ENCODE measurements around the gene EOMES. TPM values are rescaled to one million over a fixed set of nuclear protein-coding genes. Genes with fewer than 3 reads are reported as not detected.

The EOMES gene
- polyA plus RNA-seq, 1 donor (not counting 4 experiments of a cell fraction or from before 2014, with no cell fraction given): 1.6 TPM

- H3K79me2 ChIP-seq (ENCODE audit: control insufficient read depth, insufficient read depth, low read length): no peaks in the 10 kb centered on the region
- FAIRE-seq (no peak), DNase-seq (ENCODE audit: low read depth, low spot score) (no peak)
- no peaks in the 10 kb centered on the region for H3K36me3 ChIP-seq (ENCODE audit: control insufficient read depth in 2 of 2, extremely low read depth in 1 of 2, insufficient read depth in 2 of 2, low read length in 2 of 2)
- dilution Hi-C loops (cut with MboI; ENCODE audit: extremely low pct_ligation_motif_present, low sequenced_read_pairs): no loop called here
- H3K4me2 ChIP-seq (ENCODE audit: control insufficient read depth, extremely low read depth, insufficient read depth, low read depth, low read length): no peak overlapping the region
- no peak overlapping the region for H3K27ac ChIP-seq (ENCODE audit: control insufficient read depth, insufficient read depth, low read length)
- no peak overlapping the region for H3K4me3 ChIP-seq (ENCODE audit: control insufficient read depth in 2 of 3, extremely low read depth in 1 of 3, insufficient read depth in 2 of 3, low read depth in 1 of 3, low read length in 3 of 3)
- H3K4me1 ChIP-seq (ENCODE audit: control insufficient read depth, extremely low read depth, insufficient read depth, low read length): peaks cover 6% of the 10 kb centered on the region
- TF ChIP-seq EZH2 (IDR thresholded peaks at IDR 0.05; ENCODE audit: low read length): no peak
- TF ChIP-seq, protein P1, sequence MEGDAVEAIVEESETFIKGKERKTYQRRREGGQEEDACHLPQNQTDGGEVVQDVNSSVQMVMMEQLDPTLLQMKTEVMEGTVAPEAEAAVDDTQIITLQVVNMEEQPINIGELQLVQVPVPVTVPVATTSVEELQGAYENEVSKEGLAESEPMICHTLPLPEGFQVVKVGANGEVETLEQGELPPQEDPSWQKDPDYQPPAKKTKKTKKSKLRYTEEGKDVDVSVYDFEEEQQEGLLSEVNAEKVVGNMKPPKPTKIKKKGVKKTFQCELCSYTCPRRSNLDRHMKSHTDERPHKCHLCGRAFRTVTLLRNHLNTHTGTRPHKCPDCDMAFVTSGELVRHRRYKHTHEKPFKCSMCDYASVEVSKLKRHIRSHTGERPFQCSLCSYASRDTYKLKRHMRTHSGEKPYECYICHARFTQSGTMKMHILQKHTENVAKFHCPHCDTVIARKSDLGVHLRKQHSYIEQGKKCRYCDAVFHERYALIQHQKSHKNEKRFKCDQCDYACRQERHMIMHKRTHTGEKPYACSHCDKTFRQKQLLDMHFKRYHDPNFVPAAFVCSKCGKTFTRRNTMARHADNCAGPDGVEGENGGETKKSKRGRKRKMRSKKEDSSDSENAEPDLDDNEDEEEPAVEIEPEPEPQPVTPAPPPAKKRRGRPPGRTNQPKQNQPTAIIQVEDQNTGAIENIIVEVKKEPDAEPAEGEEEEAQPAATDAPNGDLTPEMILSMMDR (optimal IDR thresholded peaks at IDR 0.05 in 1 of 3, IDR thresholded peaks at IDR 0.05 in 1 of 3, conservative IDR thresholded peaks at IDR 0.05 in 1 of 3; ENCODE audit: extremely low read depth in 1 of 3, insufficient read depth in 2 of 3, low read length in 3 of 3): no peak
- no peak overlapping the region for H2AFZ ChIP-seq (ENCODE audit: control insufficient read depth, low read length)
- H3K9ac ChIP-seq (ENCODE audit: control insufficient read depth, extremely low read depth, insufficient read depth, low read length): no peak overlapping the region
- H4K20me1 ChIP-seq (ENCODE audit: control insufficient read depth, extremely low read depth, insufficient read depth, low read length): no peaks in the 10 kb centered on the region
- H3K9me1 ChIP-seq (ENCODE audit: control insufficient read depth, extremely low read depth, insufficient read depth, low read length): no peaks in the 10 kb centered on the region
- no peaks in the 10 kb centered on the region for H3K9me3 ChIP-seq (ENCODE audit: control insufficient read depth, low read depth, low read length)
- no peaks in the 10 kb centered on the region for H3K27me3 ChIP-seq (ENCODE audit: control insufficient read depth, extremely low read depth, insufficient read depth, low read length)
Observed at GRCh38 chr3:27670619-27671018, 51.5 kb downstream of the EOMES start.

DNA sequence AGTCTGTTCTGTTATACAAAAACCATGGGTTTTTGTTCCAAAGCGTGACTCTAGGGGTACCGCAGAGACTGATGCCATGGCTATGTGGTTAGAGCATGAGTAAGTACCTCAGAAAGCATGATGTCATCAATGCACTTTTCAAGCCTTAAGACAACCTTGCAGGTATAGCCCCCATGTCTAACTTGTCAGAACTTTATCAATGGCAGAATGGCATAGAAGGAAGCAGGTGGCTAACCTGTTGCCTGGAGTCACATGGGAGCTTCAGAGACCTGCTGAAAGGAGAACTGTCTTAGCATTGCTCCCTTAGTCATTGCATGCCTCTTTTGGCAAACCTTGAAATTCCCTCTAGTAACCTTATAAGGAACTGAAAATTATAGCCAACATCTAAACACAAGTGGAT is 52.5 kb downstream of the EOMES start:
- H3K4me3 ChIP-seq (ENCODE audit: control insufficient read depth in 2 of 3, extremely low read depth in 1 of 3, insufficient read depth in 2 of 3, low read depth in 1 of 3, low read length in 3 of 3): no peak overlapping the region
- H3K27me3 ChIP-seq (ENCODE audit: control insufficient read depth, extremely low read depth, insufficient read depth, low read length): no peaks in the 10 kb centered on the region
- dilution Hi-C loops (cut with MboI; ENCODE audit: extremely low pct_ligation_motif_present, low sequenced_read_pairs): no loop called here
- H3K4me1 ChIP-seq (ENCODE audit: control insufficient read depth, extremely low read depth, insufficient read depth, low read length): no peaks in the 10 kb centered on the region
- DNase-seq (ENCODE audit: low read depth, low spot score): no peak
- no peak overlapping the region for H3K27ac ChIP-seq (ENCODE audit: control insufficient read depth, insufficient read depth, low read length)
- H3K9me3 ChIP-seq (ENCODE audit: control insufficient read depth, low read depth, low read length): no peaks in the 10 kb centered on the region
- no peaks in the 10 kb centered on the region for H3K79me2 ChIP-seq (ENCODE audit: control insufficient read depth, insufficient read depth, low read length)
- H3K9ac ChIP-seq (ENCODE audit: control insufficient read depth, extremely low read depth, insufficient read depth, low read length): no peak overlapping the region
- no peak overlapping the region for H3K4me2 ChIP-seq (ENCODE audit: control insufficient read depth, extremely low read depth, insufficient read depth, low read depth, low read length)
- H4K20me1 ChIP-seq (ENCODE audit: control insufficient read depth, extremely low read depth, insufficient read depth, low read length): no peaks in the 10 kb centered on the region
- TF ChIP-seq, protein P1 (optimal IDR thresholded peaks at IDR 0.05 in 1 of 3, IDR thresholded peaks at IDR 0.05 in 1 of 3, conservative IDR thresholded peaks at IDR 0.05 in 1 of 3; ENCODE audit: extremely low read depth in 1 of 3, insufficient read depth in 2 of 3, low read length in 3 of 3): no peak
- no peak for TF ChIP-seq EZH2 (IDR thresholded peaks at IDR 0.05; ENCODE audit: low read length)
- no peaks in the 10 kb centered on the region for H3K9me1 ChIP-seq (ENCODE audit: control insufficient read depth, extremely low read depth, insufficient read depth, low read length)
- FAIRE-seq: no peak
- no peak overlapping the region for H2AFZ ChIP-seq (ENCODE audit: control insufficient read depth, low read length)
- no peaks in the 10 kb centered on the region for H3K36me3 ChIP-seq (ENCODE audit: control insufficient read depth in 2 of 2, extremely low read depth in 1 of 2, insufficient read depth in 2 of 2, low read length in 2 of 2)

All from keratinocyte (primary cell).